ENCODE measurements around the gene PANK1. TPM values are rescaled to one million over a fixed set of nuclear protein-coding genes. Genes with fewer than 3 reads are reported as not detected.

Gene PANK1
- total RNA-seq, 1 experiment from 2014 or later = 33.2 TPM

- no peaks in the 10 kb centered on the region for H3K4me1 ChIP-seq (ENCODE audit: insufficient read depth, low read length)
- no peak overlapping the region for H3K23ac ChIP-seq (ENCODE audit: insufficient read length, low read depth, low read length)
- H3K9ac ChIP-seq (ENCODE audit: extremely low read depth, insufficient read length, low read length) = no peak overlapping the region
- TF ChIP-seq CTCF (conservative IDR thresholded peaks at IDR 0.05) = no peak
- no peak for DNase-seq
- H4K8ac ChIP-seq (replicated peaks; ENCODE audit: insufficient read length, low read depth, low read length) = no peak overlapping the region
- Mint-ChIP-seq H3K9me3 (peaks cover 2% of the 10 kb centered on the region in 2 experiments; a peak in 3 of 5 replicates), H3K27ac (no peak overlapping the region), H3K36me3 (ENCODE audit: insufficient read depth in 1 of 3, low read depth in 3 of 3) (peaks cover 0 to 4% (median 2%) of the 10 kb centered on the region in 3 experiments; a peak in 2 of 7 replicates), H3K27me3 (ENCODE audit: low read depth) (no peaks in the 10 kb centered on the region; the same call in 1 of the 2 replicates), H3K4me1 (peaks cover under 1 to 3% of the 10 kb centered on the region in 2 experiments; a peak in 1 of 4 replicates), H3K4me3 (no peak overlapping the region)
- H3K79me2 ChIP-seq (ENCODE audit: insufficient read depth, low read length) = no peaks in the 10 kb centered on the region
- H3K56ac ChIP-seq (ENCODE audit: insufficient read length, low read depth, low read length) = no peak overlapping the region
- H4K91ac ChIP-seq (ENCODE audit: insufficient read length, low read depth, low read length) = no peak overlapping the region
- H3K4ac ChIP-seq (ENCODE audit: low read depth, low read length) = no peak overlapping the region
- no peak overlapping the region for H2BK12ac ChIP-seq (ENCODE audit: insufficient read length, low read depth, low read length)
- H2BK5ac ChIP-seq (ENCODE audit: insufficient read length, low read length) = no peak overlapping the region
- H4K20me1 ChIP-seq (ENCODE audit: control insufficient read depth, insufficient read depth, insufficient read length) = no peaks in the 10 kb centered on the region
- H2BK120ac ChIP-seq (ENCODE audit: low read depth, low read length, poor library complexity, severe bottlenecking) = no peak overlapping the region
- H3K79me1 ChIP-seq (ENCODE audit: insufficient read depth, low read depth, low read length, poor library complexity, severe bottlenecking) = no peaks in the 10 kb centered on the region
- no peak overlapping the region for H3K14ac ChIP-seq (ENCODE audit: insufficient read depth, low read length)
- peaks cover 2% of the 10 kb centered on the region; the same call in 1 of the 2 replicates for H3K27me3 ChIP-seq (ENCODE audit: insufficient read depth, low read length)
- no CpG with 5 or more reads among the region's 5 CpGs for WGBS (ENCODE audit: extremely low coverage, insufficient read length, low lambda C conversion rate)
- H2AK5ac ChIP-seq (ENCODE audit: insufficient read length, low read length) = no peak overlapping the region
- H3K4me2 ChIP-seq (ENCODE audit: insufficient read depth, insufficient read length, low read length) = no peak overlapping the region
- H4K5ac ChIP-seq (ENCODE audit: insufficient read length, low read depth, low read length) = no peak overlapping the region
- no peak overlapping the region for H2BK15ac ChIP-seq (ENCODE audit: low read depth, low read length)
- H3K9me3 ChIP-seq (ENCODE audit: control insufficient read depth, low read depth, low read length) = no peaks in the 10 kb centered on the region
- H2AFZ ChIP-seq (ENCODE audit: low read length) = no peak overlapping the region
- no peak overlapping the region for H3K18ac ChIP-seq (ENCODE audit: insufficient read length, low read depth, low read length)
- no peaks in the 10 kb centered on the region for H3K23me2 ChIP-seq (ENCODE audit: insufficient read length, low read depth, low read length, poor library complexity, severe bottlenecking)
- no peak overlapping the region for H3K27ac ChIP-seq (ENCODE audit: insufficient read length, low read depth, low read length)
- H2BK20ac ChIP-seq (ENCODE audit: low read depth, low read length, poor library complexity, severe bottlenecking) = no peak overlapping the region
- H3T11ph ChIP-seq (ENCODE audit: low read length) = no peak overlapping the region
Observed at GRCh38 chr10:89553064-89553734, 91.8 kb downstream of the PANK1 start.

All from H9 (cell line).